ENCODE measurements around the gene DLD.
A peak's percentile ranks its signal among the peaks of the same experiment; 100 is the strongest.
"Not testable (repeated sequence)": the region's sequence is repeated elsewhere in the genome, so short reads cannot be mapped to it uniquely, and the experiment has no call there.

Gene DLD, protein sequence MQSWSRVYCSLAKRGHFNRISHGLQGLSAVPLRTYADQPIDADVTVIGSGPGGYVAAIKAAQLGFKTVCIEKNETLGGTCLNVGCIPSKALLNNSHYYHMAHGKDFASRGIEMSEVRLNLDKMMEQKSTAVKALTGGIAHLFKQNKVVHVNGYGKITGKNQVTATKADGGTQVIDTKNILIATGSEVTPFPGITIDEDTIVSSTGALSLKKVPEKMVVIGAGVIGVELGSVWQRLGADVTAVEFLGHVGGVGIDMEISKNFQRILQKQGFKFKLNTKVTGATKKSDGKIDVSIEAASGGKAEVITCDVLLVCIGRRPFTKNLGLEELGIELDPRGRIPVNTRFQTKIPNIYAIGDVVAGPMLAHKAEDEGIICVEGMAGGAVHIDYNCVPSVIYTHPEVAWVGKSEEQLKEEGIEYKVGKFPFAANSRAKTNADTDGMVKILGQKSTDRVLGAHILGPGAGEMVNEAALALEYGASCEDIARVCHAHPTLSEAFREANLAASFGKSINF

DNA sequence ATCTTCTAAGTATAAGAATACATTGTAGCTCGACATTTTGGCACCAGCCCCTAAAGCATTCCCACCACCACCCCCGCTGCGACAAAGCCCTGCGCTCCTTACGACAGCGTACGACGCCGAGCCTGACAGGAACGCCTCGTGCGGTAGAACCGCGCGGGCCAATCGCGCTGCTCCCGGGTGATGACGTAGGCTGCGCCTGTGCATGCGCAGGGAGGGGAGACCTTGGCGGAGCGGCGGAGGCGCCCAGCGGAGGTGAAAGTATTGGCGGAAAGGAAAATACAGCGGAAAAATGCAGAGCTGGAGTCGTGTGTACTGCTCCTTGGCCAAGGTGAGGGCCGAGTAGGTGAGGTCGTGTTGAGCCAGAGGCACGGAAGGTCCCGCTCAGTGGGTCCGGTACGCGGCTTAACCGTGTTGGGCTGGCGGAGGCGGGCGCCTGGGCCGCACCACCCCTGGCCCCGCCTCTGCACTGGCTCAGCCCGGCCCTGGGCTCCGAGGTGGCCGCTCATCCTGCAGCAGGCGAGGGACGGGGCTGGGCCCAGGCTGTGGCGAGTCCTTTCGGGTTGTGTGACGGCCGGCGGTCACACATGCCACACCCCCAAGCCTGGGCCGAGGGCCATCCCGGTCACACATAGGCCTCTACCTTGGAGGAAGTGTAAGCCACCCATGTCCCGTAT, at the start of gene DLD:
Gene DLD, plus strand, starts transcription at position 222 of the 674 bp plus-strand sequence. Its CDS starts 68 bp downstream, at position 290.
- DNase-seq, result peak; percentile 96

DNA sequence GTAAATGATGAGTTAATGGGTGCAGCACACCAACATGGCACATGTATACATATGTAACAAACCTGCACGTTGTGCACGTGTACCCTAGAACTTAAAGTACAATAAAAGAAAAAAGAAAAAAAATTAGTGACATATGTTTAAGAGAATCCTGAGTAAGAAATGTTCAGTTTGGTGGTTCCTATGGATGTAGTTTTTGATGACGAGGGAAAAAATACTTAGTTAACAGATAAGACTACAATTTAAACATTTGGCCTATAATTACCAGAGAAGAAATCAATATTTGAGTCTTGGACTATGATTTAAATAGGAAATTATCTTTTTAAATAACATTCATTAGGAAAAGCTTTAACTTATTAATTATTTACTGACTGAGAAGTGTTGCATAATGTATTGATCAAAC, 48.8 kb upstream of the DLD start:
- DNase-seq, result no peak

DNA sequence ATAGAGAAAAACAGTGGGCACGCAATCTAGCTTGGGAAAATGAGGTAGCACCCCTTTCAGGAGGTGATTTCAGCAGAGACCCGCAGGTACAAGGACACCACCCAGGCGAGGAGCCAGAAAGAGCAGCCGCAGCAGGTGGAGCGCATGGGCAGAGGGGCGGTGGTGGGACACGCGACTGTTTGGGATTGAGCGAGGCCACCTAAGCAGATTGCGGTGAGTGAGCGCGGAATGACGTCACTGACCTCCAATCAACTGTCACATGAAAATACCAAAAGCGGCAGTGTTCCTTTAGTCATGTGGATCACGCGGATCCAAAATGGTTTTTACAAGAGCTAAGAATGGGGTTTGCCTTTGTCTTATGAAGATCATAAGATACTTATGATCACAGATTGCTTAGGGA, 47.8 kb upstream of the DLD start:
- DNase-seq, result no peak

DNA sequence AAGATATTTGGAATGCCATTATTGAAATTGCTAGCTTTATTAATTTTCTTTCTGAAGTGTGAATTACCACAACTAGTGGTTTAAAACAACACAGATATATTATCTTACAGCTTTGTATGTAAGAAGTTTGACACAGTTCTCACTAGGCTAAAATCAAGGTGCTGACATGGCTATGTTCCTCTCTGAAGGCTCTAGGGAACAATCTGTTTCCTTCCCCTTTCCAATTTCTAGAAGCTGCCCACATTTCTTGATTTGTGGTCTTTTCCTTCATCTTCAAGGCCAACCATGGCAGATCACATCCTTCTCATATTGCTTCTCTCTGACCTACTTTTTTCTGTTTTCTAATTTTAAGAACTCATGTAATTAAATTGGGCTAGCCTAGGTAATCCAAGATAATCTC, 44.7 kb upstream of the DLD start:
- no peak for DNase-seq

DNA sequence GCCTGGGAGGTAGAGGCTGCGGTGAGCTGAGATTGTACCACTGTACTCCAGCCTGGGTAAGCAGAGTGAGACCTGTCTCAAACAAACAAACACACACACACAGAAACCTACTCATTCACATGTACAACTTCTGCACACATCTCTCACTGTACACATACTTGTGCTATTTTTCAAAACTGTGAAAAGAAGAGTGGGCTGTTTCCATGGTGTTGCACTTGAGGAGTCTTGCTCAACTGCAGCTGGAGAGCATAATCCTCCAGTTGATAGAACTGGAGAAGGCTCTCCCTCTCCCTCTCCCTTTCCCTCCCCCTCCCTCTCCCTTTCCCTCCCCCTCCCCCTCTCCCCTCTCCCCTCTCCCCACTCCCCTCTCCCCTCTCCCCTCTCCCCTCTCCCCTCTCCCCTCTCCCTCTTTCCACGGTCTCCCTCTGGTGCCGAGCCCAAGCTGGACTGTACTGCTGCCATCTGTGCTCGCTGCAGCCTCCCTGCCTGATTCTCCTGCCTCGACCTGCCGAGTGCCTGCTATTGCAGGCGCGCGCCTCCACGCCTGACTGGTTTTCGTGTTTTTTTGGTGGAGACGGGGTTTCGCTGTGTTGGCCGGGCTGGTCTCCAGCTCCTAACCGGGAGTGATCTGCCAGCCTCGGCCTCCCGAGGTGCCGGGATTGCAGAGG, 43.7 kb upstream of the DLD start:
- no peak for DNase-seq

DNA sequence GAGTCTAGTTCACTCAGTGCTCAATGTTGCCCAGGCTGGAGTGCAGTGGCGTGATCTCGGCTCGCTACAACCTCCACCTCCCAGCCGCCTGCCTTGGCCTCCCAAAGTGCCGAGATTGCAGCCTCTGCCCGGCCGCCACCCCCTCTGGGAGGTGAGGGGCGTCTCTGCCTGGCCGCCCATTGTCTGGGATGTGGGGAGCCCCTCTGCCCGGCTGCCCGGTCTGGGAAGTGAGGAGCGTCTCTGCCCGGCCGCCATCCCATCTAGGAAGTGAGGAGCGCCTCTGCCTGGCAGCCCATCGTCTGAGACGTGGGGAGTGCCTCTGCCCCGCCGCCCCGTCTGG, 43.2 kb upstream of the DLD start:
- DNase-seq, result not testable (repeated sequence)

DNA sequence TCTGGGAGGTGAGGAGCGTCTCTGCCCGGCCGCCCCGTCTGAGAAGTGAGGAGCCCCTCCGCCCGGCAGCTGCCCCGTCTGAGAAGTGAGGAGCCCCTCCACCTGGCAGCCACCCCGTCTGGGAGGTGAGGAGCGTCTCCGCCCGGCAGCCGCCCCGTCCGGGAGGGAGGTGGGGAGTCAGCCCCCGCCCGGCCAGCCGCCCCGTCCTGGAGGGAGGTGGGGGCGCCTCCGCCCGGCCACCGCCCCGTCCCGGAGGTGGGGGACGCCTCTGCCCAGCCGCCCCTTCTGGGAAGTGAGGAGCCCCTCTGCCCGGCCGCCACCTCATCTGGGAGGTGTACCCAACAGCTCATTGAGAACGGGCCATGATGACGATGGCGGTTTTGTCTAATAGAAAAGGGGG, 42.8 kb upstream of the DLD start:
- DNase-seq, result not testable (repeated sequence)

DNA sequence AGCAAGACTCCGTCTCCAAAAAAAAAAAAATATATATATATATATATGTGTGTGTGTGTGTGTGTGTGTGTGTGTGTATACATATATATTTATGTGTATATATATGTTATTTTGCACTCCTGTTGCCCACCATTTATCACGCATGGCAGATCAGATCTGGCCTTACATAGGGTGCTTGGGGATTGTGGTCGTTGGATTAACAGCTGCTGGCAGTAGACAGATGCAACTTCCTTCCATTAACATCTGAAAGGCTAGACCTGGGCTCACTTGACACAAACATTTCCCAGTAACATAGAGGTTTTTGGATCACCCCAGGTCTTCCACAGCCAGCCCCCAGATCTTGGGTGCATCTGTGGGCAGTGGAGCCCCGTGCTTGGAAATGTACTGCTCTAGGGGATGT, 40.8 kb upstream of the DLD start:
- no peak for DNase-seq

DNA sequence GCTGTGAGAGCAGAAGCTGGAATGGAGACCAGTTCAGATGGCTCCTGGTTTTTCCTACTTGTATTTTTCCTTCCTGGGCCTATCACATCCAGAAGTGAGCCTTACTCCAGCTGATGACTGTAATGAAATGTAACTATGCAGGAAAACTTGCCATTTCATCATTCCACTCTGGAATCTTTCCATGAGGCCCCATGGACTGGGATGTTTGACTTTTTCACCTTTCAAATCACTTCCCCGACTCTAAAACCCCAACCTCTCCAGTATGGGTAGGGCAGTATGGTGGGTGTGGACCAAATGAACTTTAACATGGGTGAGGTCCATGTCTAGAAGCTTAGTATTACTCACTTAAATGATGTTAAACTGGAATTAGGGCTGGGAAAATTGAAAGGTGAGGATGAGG, 40.3 kb upstream of the DLD start:
- DNase-seq, result no peak

DNA sequence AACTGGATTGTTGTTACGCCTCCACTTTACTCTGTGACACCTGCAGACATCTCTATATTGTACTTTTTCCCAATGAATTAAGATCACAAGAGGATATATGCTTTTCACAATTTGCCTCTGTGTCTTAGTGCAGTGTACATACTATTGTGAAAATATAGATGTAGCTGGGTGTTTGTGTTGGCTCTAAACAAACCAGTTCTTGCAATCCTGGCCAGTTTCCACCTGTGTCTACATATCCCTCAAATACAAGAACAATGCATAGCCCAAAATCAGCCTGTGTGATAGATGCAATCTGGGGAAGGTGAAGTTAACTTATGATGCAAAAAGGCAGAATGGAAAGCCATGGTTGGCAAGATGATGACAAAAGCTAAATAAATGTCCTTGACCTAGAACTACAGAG, 36.5 kb upstream of the DLD start:
- no peak for DNase-seq

DNA sequence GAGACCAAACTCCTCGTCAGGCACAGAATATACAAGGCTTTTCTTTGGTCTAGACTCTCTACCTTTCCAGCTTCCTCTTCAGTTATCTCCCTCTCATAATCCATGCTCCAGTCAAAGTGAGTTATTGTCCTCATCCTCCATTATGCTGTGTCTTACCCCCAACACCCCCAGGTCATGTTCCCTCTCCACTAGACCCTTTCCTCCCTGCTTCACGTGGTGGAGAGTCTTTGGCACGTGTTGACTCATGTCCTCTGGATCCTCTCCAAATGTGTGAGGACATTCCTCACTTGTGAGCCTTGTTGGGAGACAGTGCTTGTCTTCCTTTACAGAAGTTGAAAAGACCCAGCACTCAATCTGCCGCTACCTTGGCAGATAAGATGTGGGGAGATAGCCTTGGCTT, 36.0 kb upstream of the DLD start:
- DNase-seq, result no peak

DNA sequence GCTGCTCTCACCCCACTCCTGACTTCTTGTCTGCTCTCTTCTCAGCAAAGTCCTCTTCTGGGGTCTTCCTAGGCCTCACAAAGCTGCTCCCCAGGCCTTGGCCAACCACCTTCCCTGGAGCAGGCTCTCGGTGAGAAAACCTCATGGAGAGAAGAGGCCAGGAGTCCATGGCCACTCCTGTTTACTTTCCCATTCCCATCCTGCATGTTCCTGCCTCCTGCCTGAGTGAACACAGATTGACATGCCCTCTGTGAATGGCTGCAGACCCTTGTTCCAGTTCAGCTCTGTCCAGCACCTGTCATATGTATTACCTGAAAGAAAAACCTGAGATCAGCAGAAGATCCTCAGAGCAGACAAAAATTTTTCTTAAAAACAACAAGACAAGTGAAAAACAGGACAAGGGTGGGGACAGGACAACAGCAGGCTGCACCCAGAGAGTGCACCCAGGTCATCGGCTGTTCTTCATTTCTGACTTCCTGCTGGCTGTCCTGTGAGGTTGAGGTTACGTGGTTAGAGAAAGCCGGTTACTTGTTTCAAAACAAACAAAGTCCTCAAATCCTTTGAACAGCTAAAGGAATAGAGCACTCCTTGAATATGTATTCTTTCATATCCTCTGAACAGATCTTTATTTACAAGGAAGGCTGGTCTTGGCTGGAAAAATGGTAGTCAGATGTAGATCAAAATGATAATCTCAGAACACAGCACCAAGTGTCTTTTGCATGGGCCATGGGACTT, 34.0 kb upstream of the DLD start:
- no peak for DNase-seq

DNA sequence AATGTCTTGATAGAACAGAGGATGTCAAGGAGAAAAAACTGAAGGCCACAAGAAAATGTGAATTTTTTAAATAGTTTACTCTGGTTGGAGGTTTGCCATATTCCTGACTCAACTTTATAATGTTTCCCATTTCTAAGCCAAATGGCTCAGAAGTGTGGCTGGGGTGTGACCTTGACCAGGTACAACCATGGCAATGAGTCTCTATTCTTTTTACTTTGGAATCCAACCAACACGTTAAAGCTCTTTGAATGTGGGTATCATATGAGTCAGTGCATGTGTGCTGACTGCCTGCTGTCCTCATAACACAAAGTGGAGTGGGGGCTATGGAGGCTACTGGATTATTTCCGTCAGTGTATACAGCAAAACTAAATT, 33.5 kb upstream of the DLD start:
- no peak for DNase-seq

DNA sequence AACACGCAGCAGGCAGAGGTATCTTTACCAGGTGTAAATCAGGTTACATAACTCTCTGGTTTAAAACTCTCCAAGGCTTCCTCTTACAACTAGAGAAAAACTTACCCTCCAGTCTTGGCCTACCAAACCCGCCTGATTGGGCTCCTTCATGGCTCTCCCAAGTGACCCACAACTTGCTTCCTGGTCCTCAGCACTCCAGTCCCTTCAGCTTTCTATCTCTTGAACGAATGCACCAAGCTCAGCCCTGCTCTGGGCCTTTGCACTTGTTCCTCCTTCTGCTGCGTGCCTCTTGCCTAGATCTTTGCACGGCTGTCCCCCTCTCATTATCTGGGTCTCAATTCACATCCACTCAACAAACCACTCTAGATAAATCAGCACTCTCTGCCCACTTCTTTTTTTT, 32.7 kb upstream of the DLD start:
- DNase-seq, result no peak

DNA sequence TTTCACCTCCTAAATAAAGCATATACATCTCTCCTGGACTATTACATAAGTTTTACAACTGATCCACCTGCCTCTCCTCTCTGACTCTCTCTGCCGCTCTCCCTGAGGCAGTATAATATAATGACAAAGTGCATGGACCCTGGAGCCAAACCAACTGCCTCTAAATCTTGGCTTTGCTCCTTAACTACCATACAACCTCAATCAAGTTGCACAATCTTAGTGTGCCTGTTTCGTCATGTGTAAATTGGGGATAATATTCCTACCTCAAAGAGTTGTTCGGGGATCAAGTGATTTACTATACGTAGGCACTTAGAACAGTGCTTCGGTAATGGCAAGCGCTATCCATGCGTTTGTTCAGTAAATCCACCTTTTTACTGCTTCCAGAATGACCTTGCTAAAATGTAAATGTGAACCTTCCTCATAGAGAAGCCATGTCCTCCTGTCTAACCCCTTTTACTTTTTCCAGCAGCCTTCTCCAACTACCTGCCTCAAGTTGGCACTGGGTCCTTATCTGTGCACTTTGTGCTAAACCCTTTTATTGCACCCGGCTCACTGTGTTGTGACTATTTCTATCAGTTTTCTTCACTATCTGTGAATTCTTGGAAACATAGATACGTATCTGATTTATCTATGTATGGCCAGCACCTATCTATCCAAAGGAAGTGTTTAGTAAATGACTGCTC, 30.6 kb upstream of the DLD start:
- no peak for DNase-seq

DNA sequence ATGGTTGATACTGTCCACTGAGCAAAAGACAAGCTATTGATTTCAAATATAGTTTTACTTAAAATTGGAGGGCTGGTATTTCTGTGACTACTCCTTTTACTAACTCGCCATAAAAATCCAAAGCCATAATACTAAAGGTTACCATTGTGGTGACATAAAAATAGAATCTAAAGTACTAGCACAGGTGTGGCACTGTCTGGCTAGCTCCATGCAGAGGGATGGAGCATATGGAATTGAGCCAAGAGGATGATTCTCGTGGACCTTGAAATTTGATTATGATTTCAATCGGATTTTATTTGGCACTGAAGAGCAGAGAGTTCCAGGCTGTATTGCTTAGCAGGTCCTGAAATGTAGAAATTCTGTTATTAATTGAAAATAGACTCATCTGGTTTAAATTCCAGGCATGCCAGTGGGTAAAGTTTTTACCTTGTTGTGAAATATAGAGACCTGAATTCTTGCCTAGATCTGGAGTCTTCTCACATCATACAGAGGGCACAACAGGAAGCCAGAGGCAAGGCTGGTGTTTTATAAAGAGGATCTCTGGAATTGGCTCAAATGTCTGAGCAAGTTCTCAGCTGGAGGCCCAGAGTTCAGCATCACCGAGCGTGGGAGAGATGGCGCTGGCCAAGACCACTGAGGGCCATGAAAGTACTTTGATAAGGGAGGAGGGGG, 29.9 kb upstream of the DLD start:
- DNase-seq, result no peak

DNA sequence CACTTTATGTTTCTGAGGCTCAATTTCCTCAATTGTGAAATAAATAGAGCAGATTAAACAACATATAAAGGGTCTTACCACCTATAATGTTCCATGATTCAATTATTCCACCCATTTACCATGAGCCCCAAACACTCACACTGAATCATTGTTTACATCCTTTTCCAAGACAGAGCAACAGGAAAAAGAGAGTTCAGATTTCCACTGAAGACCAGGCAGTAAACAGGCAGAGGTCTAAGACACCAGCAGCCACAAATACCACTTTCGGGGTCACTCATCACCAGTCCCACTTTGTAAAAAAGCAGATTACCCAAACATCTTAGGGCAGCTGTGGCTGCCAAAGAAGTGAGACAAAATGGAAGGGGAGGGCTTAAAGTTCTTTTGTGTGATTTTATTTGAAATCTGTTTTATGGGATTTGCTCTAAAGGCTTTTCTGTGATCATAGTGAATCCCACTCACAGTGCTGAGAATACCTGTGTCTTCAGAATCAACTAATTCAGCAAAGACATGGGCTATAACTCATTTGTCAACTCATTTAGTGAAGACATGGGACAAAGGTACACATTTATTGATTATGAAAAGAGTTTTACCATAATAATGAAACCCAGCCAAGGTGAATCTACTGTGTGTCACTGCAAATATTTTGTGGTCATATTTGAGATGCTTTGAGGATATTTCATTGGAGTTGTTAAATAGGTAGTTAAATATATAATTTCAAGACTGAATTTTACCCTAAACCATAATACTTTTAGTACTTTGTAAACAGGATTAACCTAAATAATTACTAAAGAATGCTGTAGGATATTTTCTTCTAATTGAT, 24.8 kb upstream of the DLD start:
- DNase-seq, result no peak

DNA sequence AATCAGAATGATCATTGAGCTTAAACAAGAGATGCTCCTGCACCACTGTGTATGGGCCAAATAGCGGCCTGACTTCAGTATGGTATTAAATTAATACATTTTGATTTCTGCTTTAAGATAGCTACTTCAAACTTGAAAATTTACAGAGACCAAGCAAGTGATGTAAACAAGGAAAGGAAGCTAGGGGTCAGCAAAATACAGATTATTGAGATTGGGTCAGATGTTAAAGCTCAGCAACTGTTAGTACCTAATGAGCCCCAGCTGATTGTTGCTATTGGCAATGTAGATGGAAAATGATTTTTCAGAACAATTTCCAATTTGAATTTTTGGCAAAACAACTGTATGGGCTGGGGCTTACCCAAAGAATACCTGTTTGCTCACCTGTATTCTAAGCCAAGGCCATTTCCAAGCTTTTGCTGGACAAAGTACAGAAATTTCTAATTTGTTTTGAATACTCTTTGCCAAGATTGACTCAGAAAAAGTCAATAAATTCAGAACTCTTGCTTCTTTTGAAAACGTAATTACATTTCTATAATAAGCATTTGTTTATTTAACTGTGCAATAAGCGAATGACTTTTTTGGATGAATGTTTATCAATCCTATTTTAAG, 23.0 kb upstream of the DLD start:
- no peak for DNase-seq

DNA sequence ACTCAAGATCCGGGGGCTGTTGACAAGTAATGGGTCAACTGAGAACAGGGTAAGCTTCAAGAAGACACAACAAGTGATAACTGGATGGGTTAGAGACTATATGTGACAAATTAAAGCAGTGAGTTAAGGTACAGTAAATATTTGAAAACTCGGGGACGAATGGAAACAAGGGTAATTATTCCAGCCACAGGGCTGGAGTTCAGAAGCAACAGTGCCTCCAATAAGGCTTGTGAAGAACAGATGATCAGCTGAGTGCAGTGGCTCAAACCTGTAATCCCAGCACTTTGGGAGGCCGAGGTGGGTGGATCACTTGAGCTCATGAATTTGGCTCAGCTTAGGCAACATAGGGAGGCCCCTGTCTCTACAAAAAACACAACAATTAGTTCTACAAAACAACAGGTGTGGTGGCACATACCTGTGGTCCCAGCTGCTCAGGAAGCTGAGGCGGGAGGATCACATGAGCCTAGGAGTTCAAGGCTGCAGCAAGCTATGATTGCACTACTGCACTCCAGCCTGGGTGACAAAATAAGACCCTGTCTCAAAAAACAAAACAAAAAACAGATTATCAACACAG, 20.5 kb upstream of the DLD start:
- DNase-seq, result no peak

DNA sequence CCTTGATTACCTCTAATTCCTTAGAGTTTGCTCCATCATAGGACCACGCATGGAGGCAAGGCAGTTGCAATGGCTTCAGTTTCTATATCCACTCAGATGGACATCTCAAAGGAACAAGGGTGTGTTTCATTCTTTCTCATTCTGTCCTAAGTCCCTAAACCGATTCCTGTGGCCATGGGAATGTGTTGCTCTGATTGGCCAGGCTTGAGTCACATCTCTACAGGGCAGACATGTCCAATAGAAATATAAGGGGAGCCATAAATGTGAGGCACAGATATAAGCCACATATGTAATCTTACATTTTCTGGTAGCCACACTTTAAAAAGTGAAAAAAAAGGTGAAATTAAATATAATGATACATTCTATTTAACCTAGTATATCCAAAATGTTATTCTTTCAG, 16.9 kb upstream of the DLD start:
- no peak for DNase-seq

Measured in NCI-H1092 (cell line).